ENCODE data around the gene FAM181A. TPM values are rescaled to one million over a fixed set of nuclear protein-coding genes. Genes with fewer than 3 reads are reported as not detected.

The FAM181A gene
- total RNA-seq, 1 donor from 2014 or later: not detected

- Mint-ChIP-seq H3K4me1 (peaks cover 48% of the 10 kb centered on the region), H3K27me3 (ENCODE audit: insufficient read depth, low read depth) (peaks cover 23% of the 10 kb centered on the region), H3K9me3 (no peaks in the 10 kb centered on the region), H3K27ac (peak overlapping the region; percentile 55), H3K4me3 (no peak overlapping the region), H3K36me3 (no peaks in the 10 kb centered on the region)
- H3K4me2 ChIP-seq: no peak overlapping the region
- H3K4me3 ChIP-seq: no peak overlapping the region
- no peak overlapping the region for H3K9ac ChIP-seq
- H3K27me3 ChIP-seq: peaks cover 32% of the 10 kb centered on the region
- peaks cover 12% of the 10 kb centered on the region for H3F3A ChIP-seq (ENCODE audit: low read depth)
- no peaks in the 10 kb centered on the region for H3K36me3 ChIP-seq
- no peaks in the 10 kb centered on the region for H3K79me2 ChIP-seq (ENCODE audit: low read depth)
- H2AFZ ChIP-seq (replicated peaks): no peak overlapping the region
- H3K9me3 ChIP-seq (ENCODE audit: low read depth): no peaks in the 10 kb centered on the region
- DNase-seq (ENCODE audit: low spot score): no peak
- H3K27ac ChIP-seq: no peak overlapping the region
- no peaks in the 10 kb centered on the region for H4K20me1 ChIP-seq (ENCODE audit: low read depth)
- TF ChIP-seq CTCF (IDR thresholded peaks at IDR 0.05) (no peak), EZH2 (IDR thresholded peaks at IDR 0.05) (no peak), EZH2phosphoT487 (IDR thresholded peaks at IDR 0.05) (no peak)
- H3K4me1 ChIP-seq: peaks cover 5% of the 10 kb centered on the region
Observed at GRCh38 chr14:93940437-93940836, 13.3 kb downstream of the FAM181A start.

GRCh38 chr14:93941293-93941910, 14.3 kb downstream of the FAM181A start:
- Histone ChIP-seq H3K79me2 (ENCODE audit: low read depth) (no peaks in the 10 kb centered on the region), H3K4me3 (no peak overlapping the region), H2AFZ (replicated peaks) (no peak overlapping the region), H3F3A (ENCODE audit: low read depth) (peaks cover 12% of the 10 kb centered on the region), H3K9ac (no peak overlapping the region), H3K9me3 (ENCODE audit: low read depth) (no peaks in the 10 kb centered on the region), H3K27ac (no peak overlapping the region), H3K27me3 (peaks cover 32% of the 10 kb centered on the region), H3K36me3 (no peaks in the 10 kb centered on the region), H3K4me1 (peaks cover 4% of the 10 kb centered on the region), H4K20me1 (ENCODE audit: low read depth) (no peaks in the 10 kb centered on the region), H3K4me2 (no peak overlapping the region)
- Mint-ChIP-seq H3K27me3 (ENCODE audit: insufficient read depth, low read depth) (peaks cover 20% of the 10 kb centered on the region), H3K4me1 (peaks cover 48% of the 10 kb centered on the region), H3K27ac (peak overlapping the region; percentile 79), H3K4me3 (no peak overlapping the region), H3K36me3 (no peaks in the 10 kb centered on the region), H3K9me3 (no peaks in the 10 kb centered on the region)
- no peak for DNase-seq (ENCODE audit: low spot score)
- TF ChIP-seq CTCF (IDR thresholded peaks at IDR 0.05): no peak
- no peak for TF ChIP-seq EZH2 (IDR thresholded peaks at IDR 0.05)
- no peak for TF ChIP-seq EZH2phosphoT487 (IDR thresholded peaks at IDR 0.05)

- H3K4me3 ChIP-seq: no peak overlapping the region
- no peak overlapping the region for H3K9ac ChIP-seq
- no peak overlapping the region for H3K27ac ChIP-seq
- no peaks in the 10 kb centered on the region for H3K36me3 ChIP-seq
- no peaks in the 10 kb centered on the region for H3K4me1 ChIP-seq
- TF ChIP-seq EZH2phosphoT487 (IDR thresholded peaks at IDR 0.05) (no peak), EZH2 (IDR thresholded peaks at IDR 0.05) (no peak), CTCF (IDR thresholded peaks at IDR 0.05) (no peak)
- no peak overlapping the region for H3K4me2 ChIP-seq
- H3K27me3 ChIP-seq: peaks cover 21% of the 10 kb centered on the region
- peaks cover 12% of the 10 kb centered on the region for H3F3A ChIP-seq (ENCODE audit: low read depth)
- H3K4me1 Mint-ChIP-seq: peaks cover 57% of the 10 kb centered on the region
- no peaks in the 10 kb centered on the region for H3K9me3 ChIP-seq (ENCODE audit: low read depth)
- H3K79me2 ChIP-seq (ENCODE audit: low read depth): no peaks in the 10 kb centered on the region
- H3K36me3 Mint-ChIP-seq: no peaks in the 10 kb centered on the region
- no peak overlapping the region for H3K4me3 Mint-ChIP-seq
- DNase-seq (ENCODE audit: low spot score): no peak
- H3K9me3 Mint-ChIP-seq: no peaks in the 10 kb centered on the region
- no peaks in the 10 kb centered on the region for H4K20me1 ChIP-seq (ENCODE audit: low read depth)
- H3K27ac Mint-ChIP-seq: no peak overlapping the region
- peaks cover 16% of the 10 kb centered on the region for H3K27me3 Mint-ChIP-seq (ENCODE audit: insufficient read depth, low read depth)
- H2AFZ ChIP-seq (replicated peaks): no peak overlapping the region
Observed at GRCh38 chr14:93943052-93943451, 15.9 kb downstream of the FAM181A start.
